NT2/D1 (cell line): ENCODE data around the gene C2orf78.
"Not testable (repeated sequence)": the region's sequence is repeated elsewhere in the genome, so short reads cannot be mapped to it uniquely, and the experiment has no call there.

Experiments
- DNase-seq: peaks from one replicate; pipeline ENCODE4 v3.0.0-alpha.2; 2011; ENCODE audit warnings: low read depth, low spot score
- H3K27me3 ChIP-seq: 2 replicates; pipeline ENCODE4 v1.6.0; 2011; ENCODE audit warnings: mild to moderate bottlenecking; ENCODE audit not compliant: insufficient read length, insufficient read depth
- H3K36me3 ChIP-seq: 2 replicates; pipeline ENCODE4 v1.6.1; 2011; ENCODE audit warnings: mild to moderate bottlenecking, low read length, mixed read lengths; ENCODE audit not compliant: insufficient read depth, insufficient read length
- H3K4me1 ChIP-seq: 2 replicates; pipeline ENCODE4 v1.5.1; 2011; ENCODE audit not compliant: insufficient read depth, insufficient read length
- H3K4me3 ChIP-seq: 2 replicates; pipeline ENCODE4 v1.5.1; 2011; ENCODE audit warnings: low read depth; ENCODE audit not compliant: insufficient read length
- H3K9ac ChIP-seq: 2 replicates; pipeline ENCODE4 v1.6.0; 2011; ENCODE audit warnings: low read depth; ENCODE audit not compliant: insufficient read length
- H3K9me3 ChIP-seq: 2 replicates; pipeline ENCODE4 v1.5.1; 2011; ENCODE audit warnings: mild to moderate bottlenecking, low read length; ENCODE audit not compliant: insufficient read depth
- SUZ12 ChIP-seq: IDR thresholded peaks from 2 replicates; pipeline ENCODE4 v1.6.1; 2011; ENCODE audit not compliant: insufficient read length, insufficient read depth; ENCODE audit errors: extremely low read depth
- YY1 ChIP-seq: IDR thresholded peaks from 2 replicates; pipeline ENCODE4 v1.6.1; 2011; ENCODE audit not compliant: insufficient read length, insufficient read depth
- ZNF274 ChIP-seq: IDR thresholded peaks from 2 replicates; pipeline ENCODE4 v1.6.1; 2011; ENCODE audit warnings: mild to moderate bottlenecking, low read depth, low read length

C2orf78 gene

GRCh38 chr2:73783883-73784282, at the start of gene C2orf78:
Gene C2orf78 (plus strand): TSS chr2:73784183. CDS start chr2:73784310, 127 bp downstream.
- not testable (repeated sequence) for H3K4me1 ChIP-seq, H3K9me3 ChIP-seq, H3K27me3 ChIP-seq, H3K4me3 ChIP-seq, H3K9ac ChIP-seq, DNase-seq, H3K36me3 ChIP-seq

GRCh38 chr2:73736378-73736777, 47.6 kb upstream of the C2orf78 start:
- no peak for TF ChIP-seq SUZ12
- TF ChIP-seq YY1, result no peak
- no peak for TF ChIP-seq ZNF274
- Histone ChIP-seq H3K9me3 (no peaks in the 10 kb centered on the region), H3K4me1 (no peaks in the 10 kb centered on the region), H3K9ac (peak overlapping the region; percentile 93), H3K4me3 (peak overlapping the region; percentile 66), H3K27me3 (no peaks in the 10 kb centered on the region), H3K36me3 (peaks cover 23% of the 10 kb centered on the region)
- DNase-seq, result no peak

GRCh38 chr2:73736855-73737779, 46.9 kb upstream of the C2orf78 start, which contains the start of gene TPRKB:
Gene TPRKB (minus strand): TSS chr2:73737345. CDS start chr2:73734569, 2,776 bp downstream.
- Histone ChIP-seq H3K9me3 (no peaks in the 10 kb centered on the region), H3K4me3 (peak within 1 kb of the TSS; percentile 66), H3K36me3 (peaks cover 19% of the 10 kb centered on the region), H3K4me1 (no peaks in the 10 kb centered on the region), H3K9ac (peak within 1 kb of the TSS; percentile 93), H3K27me3 (no peaks in the 10 kb centered on the region)
- no peak for TF ChIP-seq SUZ12
- TF ChIP-seq YY1, result no peak
- TF ChIP-seq ZNF274, result no peak
- peak; percentile 93 for DNase-seq

- DNase-seq, result no peak
- Histone ChIP-seq H3K36me3 (peaks cover 10% of the 10 kb centered on the region), H3K4me3 (no peak overlapping the region), H3K9ac (no peak overlapping the region), H3K27me3 (no peaks in the 10 kb centered on the region), H3K9me3 (no peaks in the 10 kb centered on the region), H3K4me1 (no peaks in the 10 kb centered on the region)
- TF ChIP-seq SUZ12 (no peak), YY1 (no peak)
These were observed 44.9 kb upstream of the C2orf78 start for GRCh38 chr2:73739101-73739500.

- no peak for DNase-seq
These were observed 43.2 kb upstream of the C2orf78 start for GRCh38 chr2:73740767-73741166.

GRCh38 chr2:73746015-73746876, 37.7 kb upstream of the C2orf78 start:
- DNase-seq, result no peak
- no peaks in the 10 kb centered on the region for H3K4me1 ChIP-seq
- H3K36me3 ChIP-seq, result peaks cover 22% of the 10 kb centered on the region
- no peak overlapping the region for H3K4me3 ChIP-seq
- H3K9ac ChIP-seq, result no peak overlapping the region
- no peaks in the 10 kb centered on the region for H3K9me3 ChIP-seq
- TF ChIP-seq ZNF274 (no peak), SUZ12 (no peak), YY1 (no peak)
- H3K27me3 ChIP-seq, result no peaks in the 10 kb centered on the region

More at GRCh38 chr2:73740767-73741166, 43.2 kb upstream of the C2orf78 start:
- Histone ChIP-seq H3K4me3 (no peak overlapping the region), H3K27me3 (no peaks in the 10 kb centered on the region), H3K9ac (no peak overlapping the region), H3K4me1 (no peaks in the 10 kb centered on the region), H3K9me3 (no peaks in the 10 kb centered on the region), H3K36me3 (peaks cover 7% of the 10 kb centered on the region)
- TF ChIP-seq SUZ12 (no peak), ZNF274 (no peak), YY1 (no peak)

- TF ChIP-seq ZNF274, result no peak
- no peak for TF ChIP-seq SUZ12
- TF ChIP-seq YY1, result no peak
- Histone ChIP-seq H3K9me3 (no peaks in the 10 kb centered on the region), H3K36me3 (peaks cover 23% of the 10 kb centered on the region), H3K4me1 (no peaks in the 10 kb centered on the region), H3K27me3 (no peaks in the 10 kb centered on the region), H3K9ac (no peak overlapping the region), H3K4me3 (no peak overlapping the region)
- no peak for DNase-seq
These were observed 37.1 kb upstream of the C2orf78 start for GRCh38 chr2:73746877-73747208.

- Histone ChIP-seq H3K9ac (no peak overlapping the region), H3K4me1 (no peaks in the 10 kb centered on the region), H3K36me3 (peaks cover 36% of the 10 kb centered on the region), H3K9me3 (no peaks in the 10 kb centered on the region; the same call in 1 of the 2 replicates), H3K27me3 (no peaks in the 10 kb centered on the region), H3K4me3 (no peak overlapping the region)
- TF ChIP-seq SUZ12, result no peak
- no peak for TF ChIP-seq YY1
- no peak for TF ChIP-seq ZNF274
- DNase-seq, result no peak
These were observed 34.7 kb upstream of the C2orf78 start for GRCh38 chr2:73749314-73749713.

- DNase-seq, result not testable (repeated sequence)
- H3K36me3 ChIP-seq, result peaks cover 57% of the 10 kb centered on the region
These were observed 29.7 kb upstream of the C2orf78 start for GRCh38 chr2:73754332-73754731.

More at GRCh38 chr2:73754332-73754731, 29.7 kb upstream of the C2orf78 start:
- not testable (repeated sequence) for H3K9ac ChIP-seq, H3K4me1 ChIP-seq, H3K4me3 ChIP-seq, H3K27me3 ChIP-seq, H3K9me3 ChIP-seq
